Fibroblast of upper back skin (primary cell): ENCODE measurements around the gene CFAP61.

Experiments
- DNase-seq: peaks from one replicate; pipeline ENCODE4 v3.0.0-alpha.2; 2013

The CFAP61 gene

DNA sequence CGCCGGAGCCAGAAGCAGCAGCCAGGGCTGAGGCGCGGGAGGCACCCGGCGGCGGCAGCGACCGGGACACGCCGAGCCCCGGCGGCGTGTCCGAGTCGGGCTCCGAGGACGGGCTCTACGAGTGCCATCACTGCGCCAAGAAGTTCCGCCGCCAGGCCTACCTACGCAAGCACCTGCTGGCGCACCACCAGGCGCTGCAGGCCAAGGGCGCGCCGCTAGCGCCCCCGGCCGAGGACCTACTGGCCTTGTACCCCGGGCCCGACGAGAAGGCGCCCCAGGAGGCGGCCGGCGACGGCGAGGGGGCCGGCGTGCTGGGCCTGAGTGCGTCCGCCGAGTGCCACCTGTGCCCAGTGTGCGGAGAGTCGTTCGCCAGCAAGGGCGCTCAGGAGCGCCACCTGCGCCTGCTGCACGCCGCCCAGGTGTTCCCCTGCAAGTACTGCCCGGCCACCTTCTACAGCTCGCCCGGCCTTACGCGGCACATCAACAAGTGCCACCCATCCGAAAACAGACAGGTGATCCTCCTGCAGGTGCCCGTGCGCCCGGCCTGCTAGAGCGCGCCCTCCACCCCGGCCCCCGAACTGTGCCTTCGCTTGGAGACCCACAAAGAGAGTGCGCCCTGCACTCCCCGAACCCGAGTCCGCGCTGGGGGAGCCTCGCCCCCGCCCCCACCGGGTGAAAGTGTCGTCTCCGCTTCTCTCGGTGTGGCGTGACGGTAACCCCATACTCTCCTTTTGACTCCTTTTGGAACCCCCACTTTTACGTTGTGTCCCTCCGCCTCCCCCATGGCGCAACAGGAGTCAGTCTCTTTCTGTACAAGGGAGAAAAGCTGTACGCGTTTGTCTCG is 317.1 kb downstream of the CFAP61 start:
- DNase-seq = no peak

DNA sequence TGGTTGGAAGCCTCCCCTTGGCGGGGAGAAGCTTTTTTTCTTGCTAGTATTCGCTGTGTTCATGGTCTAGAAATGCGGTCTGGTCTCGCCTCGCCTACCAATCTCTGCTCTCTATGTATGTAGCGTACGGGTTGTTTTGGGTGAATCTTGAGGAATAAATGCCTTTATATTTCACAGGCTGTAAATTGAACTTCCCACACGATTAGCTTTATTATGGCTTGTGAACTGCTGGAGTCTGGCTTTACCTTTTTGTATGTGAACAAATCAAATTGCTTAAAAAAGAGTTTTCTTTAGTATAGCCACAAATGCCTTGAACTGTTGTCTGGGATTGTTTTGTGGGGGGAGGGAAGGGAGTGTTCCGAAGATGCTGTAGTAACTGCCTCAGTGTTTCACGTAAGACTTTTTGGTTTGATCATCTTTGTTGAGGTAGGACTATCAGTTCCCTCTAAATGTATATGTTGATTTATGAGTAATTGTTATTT is 317.8 kb downstream of the CFAP61 start:
- DNase-seq = no peak

DNA sequence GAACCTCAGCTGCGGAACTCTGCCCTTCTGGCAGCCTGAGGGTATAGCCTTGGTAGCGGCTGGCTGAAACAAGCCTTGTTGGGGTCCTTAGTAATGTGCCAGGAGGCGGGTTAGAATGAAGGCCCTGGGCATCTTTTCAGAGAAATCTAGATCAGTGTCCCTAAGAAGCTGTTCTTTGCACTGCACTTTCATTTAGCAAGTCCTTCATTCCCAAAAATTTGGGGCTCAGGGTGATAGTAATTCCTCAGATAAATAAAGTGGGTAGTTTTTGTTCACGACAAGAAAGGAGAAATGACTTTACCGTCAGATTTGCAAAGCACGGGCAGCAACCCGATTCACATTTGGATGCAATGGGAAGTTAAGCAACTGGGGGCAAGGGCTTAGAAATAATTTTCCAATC is 318.8 kb downstream of the CFAP61 start:
- no peak for DNase-seq

DNA sequence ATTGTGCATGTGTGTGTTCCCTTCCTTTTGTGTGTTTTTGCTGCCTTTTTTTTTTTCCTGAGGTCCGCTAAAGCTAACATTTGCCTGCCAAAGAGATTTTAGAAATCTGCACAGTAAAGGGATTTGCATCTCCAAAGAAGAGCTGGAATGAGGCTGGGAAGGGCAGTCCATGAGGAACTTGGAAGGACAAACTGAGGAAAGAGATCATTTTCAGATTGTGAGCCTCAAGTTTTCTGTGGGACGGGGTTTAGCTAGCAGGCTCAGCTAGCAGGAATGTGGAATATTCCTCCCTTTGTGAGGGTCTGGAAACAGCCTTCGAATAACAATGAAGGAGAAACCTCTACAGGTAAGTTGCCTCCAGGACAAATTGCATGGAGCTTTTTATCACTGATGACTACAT is 319.3 kb downstream of the CFAP61 start:
- no peak for DNase-seq

DNA sequence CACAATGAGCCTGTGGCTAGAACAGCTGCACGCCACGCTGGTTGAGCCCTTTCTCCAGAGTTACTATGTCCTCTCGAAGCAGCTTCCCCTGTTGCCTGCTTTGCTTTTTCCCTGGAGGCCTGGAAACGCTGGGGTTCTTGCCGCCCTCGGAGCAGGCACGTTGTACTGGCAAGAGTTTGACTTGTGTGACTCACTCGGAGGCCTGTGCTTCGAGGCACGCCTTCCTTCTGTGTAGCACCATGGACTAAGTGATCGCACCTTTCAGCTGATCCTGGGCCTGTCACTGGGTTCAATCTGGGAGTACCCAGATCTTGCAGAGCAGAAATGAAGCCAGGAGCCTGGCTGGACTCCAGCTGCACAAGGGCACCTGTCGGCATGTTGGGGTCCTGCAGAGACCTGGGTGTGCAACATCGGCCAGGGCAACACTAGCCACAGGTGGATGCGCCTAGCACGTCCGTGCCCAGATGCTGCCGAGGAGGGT is 320.8 kb downstream of the CFAP61 start:
- peak; percentile 47 for DNase-seq

DNA sequence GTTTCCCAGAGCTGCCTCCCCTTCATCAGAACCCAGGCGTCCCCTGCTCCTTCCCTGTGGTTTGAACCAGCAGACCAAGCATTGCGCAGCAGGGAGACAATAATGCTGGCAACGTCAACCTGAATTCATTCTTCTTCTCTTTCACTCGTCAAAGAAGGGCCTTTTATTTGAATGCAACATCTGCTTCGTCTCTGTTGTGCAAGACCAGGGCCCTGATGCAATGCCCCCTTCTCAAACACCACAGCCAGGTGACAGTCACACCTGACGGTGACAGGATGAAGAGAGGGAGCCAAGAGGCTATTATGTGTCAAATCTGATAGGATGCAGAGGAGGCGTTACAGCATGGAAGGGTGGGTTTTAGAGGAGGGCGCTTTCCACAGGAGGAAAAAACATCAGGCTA is 323.5 kb downstream of the CFAP61 start:
- DNase-seq = no peak

DNA sequence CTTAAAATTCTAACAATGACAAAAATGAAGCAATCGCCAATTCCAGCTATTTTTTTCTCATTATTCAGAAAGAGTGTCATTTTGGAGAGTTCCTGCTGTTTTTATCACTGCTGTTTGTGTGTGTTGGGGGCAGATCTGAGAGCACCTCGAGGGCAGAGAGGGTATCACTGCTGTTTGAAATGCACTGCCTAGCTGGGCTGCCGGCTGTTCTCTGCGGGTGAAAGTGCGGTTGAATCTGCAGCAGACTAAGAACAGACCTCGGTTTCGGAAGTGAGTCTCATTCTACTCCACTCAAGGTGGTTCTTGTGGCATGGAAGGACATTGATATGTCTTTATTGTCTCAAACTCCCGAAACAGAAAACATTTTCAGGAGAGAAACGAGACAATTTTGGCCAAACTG is 333.9 kb downstream of the CFAP61 start:
- no peak for DNase-seq

DNA sequence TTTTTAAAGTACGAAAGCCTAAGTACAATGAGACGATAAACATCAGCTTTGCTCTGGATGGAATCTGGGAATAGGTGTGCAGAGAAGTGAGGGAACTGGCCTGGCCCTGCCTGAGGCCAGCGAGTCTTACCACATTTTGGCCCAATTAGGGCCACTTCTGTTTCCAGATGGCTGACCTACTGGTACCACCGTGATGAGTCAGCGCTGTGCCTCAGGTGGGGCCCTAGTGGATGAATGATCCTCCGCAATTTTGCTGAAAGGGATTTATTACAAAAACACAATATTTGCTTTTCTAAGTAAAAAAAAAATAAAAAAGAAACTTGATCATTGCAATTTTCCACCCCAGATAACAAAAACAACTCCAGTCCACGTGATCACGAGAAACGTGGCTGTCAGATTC is 338.1 kb downstream of the CFAP61 start:
- DNase-seq = no peak

DNA sequence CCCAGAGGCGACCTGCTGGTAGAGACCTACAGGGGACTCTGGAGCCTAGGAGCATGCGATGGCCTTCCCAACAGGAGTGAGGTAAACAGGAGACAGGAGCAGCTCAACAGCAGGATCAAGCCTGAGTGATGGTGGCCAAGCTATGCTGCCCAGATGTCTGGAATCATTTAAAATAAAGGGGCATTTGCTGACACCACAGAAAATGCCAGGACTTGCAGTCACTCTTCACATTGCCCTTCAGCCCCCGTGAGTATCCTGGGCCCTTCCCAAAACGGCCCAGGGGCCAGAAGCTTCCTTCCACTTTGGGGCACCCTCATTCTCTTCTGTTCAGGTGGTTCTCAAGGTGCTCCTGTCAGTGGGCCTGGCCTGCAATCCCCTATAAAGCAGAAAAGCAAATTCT is 338.8 kb downstream of the CFAP61 start:
- no peak for DNase-seq

DNA sequence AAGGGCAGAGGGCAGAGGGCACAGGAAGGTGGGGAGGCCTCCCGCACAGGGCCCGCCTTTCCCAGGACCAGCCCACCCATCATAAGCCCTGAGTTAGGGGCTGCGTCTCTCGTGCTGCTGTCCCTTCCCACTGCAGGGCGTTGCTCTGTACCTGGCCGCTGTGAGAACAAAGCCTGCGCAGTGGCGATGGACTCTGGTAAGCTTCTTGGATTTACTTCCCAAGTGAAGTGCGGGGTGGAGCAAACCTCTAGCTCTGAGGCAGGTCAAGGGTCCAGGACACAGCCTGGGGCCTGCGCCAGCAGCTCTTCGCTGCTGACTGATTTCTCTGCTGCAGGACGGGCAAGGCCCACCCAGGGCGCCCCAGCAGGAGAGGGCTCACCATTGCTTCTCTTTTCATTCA is 339.4 kb downstream of the CFAP61 start:
- DNase-seq = no peak

DNA sequence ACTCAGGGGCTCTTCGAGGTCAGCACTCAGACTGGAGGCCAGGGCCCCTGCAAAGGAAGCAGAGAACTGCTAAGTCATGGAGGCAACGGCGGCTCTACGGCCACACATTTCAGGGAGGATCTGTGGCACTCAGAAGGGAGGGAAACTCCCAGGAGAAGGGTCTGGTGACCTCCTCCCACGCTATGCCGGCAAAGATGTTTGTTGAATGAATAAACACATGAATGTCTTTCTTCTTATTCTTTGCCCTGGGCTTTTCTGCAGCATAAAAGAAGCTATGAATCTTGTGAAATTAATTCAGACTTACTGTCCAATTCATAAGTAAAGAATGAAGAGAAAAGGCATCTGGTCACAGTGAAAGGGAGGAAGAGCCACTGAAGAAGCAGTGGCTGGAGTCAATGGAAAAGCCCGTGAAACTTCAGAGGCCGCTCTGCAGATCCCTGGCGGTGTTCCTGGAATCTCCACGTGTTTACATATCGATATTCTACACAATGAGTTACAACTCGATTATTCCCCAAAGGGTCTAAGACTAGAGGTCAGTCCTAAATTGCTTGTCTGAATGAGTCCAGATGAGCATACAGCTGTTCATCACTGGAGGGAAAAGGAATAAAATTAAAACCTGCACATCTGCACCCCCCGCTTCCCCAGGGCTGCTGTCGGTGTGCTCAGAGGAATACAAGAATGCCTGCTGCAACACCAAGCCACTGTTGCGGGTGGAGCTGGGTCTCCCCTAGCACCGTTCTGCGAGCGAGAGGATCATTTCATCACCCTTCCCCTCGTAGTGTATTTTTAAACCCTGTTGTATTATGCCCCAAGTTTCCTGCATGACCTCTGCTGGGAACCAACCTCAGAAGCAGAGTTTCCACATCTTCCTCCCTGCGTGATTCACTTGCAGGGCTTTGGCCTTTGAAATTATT is 341.1 kb downstream of the CFAP61 start:
- peak; percentile 61 for DNase-seq

DNA sequence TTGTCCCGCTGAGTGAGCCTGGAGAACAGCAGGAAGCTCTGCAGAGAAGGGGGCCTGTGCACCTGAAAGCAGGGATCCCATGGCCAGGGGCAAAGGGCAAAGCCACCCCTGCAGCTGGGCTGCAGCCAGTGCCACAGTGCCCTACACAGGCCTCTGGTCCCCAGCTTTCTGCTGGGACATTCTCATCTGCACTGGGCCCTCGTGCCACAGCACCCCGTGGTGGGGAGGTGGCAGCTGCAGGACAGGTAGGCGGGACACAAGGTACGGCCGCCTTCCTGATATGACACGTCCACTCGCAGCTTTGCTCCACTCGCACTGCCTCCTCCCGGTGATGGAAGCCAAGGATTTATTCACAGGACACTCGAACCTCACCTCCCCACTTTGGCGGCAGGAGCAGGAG is 342.8 kb downstream of the CFAP61 start:
- DNase-seq = no peak

DNA sequence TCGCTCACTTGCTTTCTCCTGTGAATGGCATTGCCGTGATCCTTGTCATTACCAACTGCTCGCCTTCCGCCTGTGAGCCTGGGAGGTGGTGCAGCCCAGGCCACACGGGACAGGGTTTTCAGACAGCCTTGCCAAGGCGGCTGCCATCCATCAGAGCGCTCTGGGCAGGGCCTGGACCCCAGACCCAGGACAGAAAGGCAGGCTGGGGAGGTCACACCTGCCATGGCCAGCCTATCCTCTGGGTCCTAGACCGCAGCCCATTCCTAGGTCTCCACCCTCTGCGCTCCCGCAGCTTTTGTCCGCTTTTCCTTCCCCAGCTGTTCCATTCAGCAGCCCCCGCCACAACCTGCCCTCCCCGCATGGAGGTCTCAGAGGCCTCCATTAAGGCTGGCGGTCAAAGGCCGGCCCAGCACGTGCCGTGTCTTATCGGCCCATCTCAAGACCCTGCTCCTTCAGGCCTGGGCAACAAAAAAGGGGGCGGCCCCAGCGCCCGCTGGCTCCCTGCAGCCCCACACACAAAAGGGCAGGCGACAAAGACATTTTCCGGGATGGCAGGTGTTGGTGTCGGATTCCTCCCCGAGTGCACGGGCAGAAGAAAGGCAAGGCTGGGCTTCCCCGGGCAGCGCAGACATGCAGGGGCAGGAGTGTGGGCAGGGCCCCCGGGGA is 343.7 kb downstream of the CFAP61 start:
- DNase-seq = no peak

DNA sequence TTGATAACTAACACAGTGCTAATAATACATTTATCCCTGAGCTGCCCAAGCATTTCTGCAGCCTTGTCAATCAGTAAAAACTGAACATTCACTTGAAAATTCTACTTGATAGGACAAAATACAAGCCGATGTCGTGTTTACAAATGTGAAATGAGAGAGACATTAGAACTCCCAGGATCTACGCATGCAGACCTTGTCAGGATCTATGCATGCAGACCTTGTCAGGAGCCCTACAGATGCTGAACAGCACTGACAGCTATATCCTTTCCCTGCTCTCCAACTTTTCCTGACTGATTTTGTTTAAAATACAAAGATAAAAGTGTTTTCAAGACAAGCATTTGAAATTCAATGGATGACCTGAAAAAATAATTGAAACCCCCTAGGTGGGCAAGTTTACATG is 344.5 kb downstream of the CFAP61 start:
- DNase-seq = no peak

DNA sequence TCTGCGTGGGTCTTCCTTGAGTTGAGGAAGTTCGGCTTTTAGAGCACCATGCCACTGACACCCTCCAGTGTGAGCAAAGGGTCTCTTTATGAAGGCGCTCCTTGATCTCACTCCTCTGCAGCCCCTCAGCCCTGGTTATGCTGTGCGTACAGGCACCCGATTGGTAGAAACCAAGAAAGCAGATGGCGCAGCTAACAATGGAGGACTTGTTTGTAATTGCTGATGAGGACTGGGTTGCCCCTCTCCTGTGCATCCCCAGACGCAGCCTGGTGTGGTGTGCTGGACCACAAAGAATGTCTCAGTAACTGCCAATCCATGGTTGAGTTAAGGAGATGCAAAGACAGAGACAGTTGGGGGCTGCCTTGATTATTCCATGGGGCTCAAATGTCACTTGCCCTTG is 345.8 kb downstream of the CFAP61 start:
- no peak for DNase-seq

DNA sequence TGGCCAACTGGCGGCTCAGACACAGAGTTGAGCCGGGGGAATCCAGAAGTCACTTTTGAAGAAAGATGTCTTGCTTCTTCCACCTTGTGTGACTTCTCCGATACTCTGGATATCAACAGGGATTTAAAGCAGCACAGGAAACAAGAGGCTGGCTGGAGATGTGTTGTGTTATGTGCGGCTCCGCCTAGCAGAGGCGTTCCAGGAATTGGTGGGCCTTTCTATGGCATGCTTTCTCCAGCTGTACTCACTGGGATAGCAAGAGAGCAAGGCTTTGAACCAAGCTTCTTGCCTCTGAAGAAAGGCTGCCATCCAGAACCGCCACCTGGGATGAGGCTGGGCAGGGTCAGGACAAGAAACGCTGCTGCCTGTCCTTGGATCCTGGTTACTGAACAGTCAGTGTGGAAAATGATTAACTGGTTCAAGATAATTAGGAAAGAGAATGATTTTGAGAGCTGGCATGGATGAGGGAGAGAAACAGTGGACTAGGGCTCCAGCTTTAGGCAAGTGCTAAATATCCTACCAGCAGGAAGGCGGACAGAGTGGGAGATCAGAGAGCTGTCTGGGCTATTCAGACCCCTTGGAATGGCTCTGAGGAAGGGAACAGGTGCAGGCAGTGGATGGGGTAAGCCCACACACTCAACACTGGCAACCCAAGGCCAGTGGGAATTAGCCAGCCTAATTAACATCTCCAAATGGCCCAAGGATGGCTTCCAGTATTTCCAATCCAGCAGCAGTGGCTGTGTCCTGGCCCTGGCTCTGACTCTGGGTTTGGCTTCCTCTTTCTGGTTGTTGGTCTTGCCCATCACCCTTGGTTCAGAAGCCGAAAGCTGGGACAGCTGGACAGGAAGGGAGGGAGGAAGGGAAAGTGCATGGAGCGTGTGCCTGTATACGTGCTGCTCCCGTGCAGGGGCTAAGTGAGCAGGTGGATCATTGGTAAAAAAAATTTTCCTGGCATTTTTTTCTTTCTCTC is 347.5 kb downstream of the CFAP61 start:
- DNase-seq = no peak

DNA sequence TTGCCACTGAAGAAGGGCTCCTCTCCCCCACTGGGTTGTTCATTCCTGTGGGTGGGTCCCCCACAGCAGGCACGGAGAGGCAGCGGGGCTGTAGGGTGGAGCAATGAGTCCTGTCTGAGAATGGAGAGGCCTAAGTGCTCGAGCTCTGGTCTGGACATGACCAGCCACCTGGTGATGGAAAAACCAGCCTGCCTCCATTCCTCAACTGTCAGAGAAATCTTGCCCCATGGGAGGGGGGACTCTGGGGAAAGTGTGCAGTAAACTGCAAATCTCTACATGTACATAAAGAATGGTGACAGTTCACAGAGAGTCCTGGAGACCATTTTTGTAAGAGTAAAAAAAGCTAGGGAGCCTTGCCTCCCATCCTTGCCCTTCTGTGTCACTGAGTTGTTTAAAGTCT is 349.7 kb downstream of the CFAP61 start:
- no peak for DNase-seq

DNA sequence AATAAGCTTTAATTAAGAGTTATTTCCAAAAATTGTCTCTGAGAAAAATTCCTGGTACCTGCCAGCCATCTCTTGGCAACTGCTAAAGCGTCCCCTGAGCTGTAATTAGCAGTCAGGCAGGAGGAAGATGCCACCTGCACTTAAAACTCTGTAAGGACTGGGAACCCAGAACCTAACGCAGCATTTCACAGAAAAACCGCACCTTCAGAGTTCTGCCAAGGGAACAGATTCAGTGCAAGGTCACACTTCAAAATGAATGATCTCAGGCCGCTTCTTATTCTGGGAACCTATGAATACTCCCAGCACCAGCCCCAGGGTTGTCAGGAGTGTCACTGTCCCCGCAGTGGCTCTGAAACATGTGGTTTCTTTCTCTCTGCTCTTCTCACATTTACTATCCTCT is 352.3 kb downstream of the CFAP61 start:
- DNase-seq = no peak

DNA sequence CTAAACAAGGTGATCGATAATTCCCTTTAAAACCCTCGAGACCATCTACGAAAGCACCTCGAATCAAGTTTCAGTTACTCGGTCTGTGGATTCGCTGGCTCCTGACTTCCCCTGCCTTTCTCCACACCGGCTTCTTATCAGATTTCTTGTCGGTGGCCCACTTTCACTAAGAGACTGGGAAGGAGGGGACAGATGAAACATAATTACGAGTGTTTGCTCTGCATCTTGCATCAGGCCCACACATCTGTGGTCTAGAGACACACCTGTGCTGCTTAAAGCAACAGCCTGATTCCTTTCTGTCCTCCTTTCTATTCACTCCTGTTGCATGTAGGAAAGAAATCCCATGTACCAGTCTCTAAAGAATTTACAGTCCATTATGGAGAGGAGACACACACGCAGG is 353.3 kb downstream of the CFAP61 start:
- DNase-seq = no peak

DNA sequence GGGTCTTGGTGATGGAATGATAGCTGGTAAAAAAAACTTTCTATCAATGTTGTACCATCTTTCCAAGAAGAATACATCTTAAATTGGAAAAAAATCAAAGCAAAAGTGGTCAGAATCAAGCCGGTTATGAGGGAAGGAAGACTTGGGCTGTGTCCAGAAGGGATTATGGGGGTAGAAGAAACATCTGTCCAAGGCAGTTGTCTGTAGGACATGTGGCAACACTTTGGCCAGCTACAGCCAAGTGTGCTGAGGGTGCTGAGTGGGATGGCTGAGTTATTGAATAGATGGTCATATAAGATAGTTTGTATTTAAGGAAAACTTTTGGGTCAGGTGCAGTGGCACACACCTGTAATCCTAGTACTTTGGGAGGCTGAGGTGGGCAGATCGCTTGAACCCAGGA is 354.0 kb downstream of the CFAP61 start:
- DNase-seq = no peak

DNA sequence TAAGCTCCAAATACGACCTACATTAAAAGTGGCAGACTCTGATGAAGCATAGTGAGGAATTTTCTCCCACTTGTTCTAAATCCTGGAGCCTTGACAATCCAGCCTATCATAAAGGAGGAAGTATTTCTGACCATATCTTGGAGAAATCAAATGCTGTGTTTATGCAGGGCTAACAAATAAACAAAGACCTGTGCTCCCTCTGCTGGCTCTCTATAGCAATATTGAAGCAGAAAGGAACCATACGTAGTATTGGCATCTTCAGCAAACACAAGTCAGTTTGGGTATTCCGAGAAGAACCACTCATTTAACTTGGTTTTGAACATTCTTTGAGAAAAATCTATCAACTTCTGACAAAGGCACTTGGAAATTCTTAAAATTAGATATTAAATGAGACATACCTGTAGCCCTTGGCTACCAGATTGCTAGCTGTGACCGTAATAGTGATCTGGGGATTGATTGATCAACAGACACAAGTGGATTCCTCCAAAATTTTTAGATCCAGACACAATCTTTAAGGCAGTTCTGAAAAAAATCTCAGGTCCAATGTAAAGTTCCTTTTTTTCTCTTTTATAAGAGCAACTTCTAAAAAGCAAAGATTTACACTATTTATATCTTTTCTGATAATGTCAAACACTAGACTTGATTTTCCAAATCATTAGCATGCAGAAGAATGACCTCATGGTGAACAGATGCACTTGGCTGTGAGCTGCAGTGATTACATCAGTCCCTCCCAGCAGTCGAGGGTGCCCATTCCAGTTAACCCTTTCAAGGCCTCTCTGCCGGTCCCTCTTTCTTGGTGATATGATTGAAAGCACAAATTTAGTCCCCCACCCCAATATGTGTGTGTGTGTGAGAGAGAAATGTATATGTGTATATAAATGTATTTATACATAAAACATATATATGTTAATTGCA is 355.8 kb downstream of the CFAP61 start:
- DNase-seq = peak; percentile 7
